OCI-LY7 (cell line): ENCODE measurements around the gene ADD2.

ENCODE experiments used
- CTCF ChIP-seq: fragments of 200-600 bp; sonication (generic); conservative IDR thresholded peaks from 2 replicates; pipeline ENCODE4 v1.5.1; 2014; ENCODE audit warnings: mild to moderate bottlenecking, antibody characterized with exemption, low read length, moderate library complexity, mixed read lengths
- EZH2phosphoT487 ChIP-seq: fragments of 200-600 bp; sonication (generic); IDR thresholded peaks from 2 replicates; pipeline ENCODE4 v1.6.1; 2018; ENCODE audit warnings: low read depth, borderline replicate concordance, mild to moderate bottlenecking, mixed run types, antibody characterized with exemption, low read length, moderate library complexity, mixed read lengths

GRCh38 chr2:70691497-70692140 is 76.4 kb downstream of the ADD2 start:
- TF ChIP-seq CTCF (no peak), EZH2phosphoT487 (no peak)
